HG03108 (cell line): Measurements from ENCODE around the gene ANG.
A peak's percentile ranks its signal among the peaks of the same experiment; 100 is the strongest.

Source experiments
- ATAC-seq: cut with Tn5 transposase; IDR thresholded peaks from one replicate; pipeline ENCODE4 v1.9.1; 2021; ENCODE audit warnings: moderate library complexity; ENCODE audit not compliant: unreplicated experiment

ANG gene

GRCh38 chr14:20675669-20676068, 12.9 kb upstream of the ANG start:
- ATAC-seq, result no peak

DNA sequence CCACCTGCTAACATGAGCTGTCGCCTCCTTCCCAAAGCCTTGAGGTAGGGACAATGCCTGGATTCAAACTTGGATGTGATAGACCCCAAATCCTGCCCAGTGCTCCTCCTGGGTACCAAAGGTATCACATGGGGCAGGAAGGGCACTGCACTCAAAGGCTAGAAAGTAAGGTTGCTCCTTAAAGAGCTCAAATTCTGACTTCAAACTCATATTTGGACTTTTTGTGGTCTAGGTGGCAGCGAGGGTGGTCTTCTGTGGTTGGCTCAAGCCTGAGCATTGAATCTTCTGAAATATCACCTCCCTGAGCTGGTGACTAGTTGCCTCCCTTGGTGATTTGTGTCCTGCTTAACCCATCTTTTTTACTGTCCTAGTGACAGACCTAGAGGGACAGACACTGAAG, 12.5 kb upstream of the ANG start:
- no peak for ATAC-seq

DNA sequence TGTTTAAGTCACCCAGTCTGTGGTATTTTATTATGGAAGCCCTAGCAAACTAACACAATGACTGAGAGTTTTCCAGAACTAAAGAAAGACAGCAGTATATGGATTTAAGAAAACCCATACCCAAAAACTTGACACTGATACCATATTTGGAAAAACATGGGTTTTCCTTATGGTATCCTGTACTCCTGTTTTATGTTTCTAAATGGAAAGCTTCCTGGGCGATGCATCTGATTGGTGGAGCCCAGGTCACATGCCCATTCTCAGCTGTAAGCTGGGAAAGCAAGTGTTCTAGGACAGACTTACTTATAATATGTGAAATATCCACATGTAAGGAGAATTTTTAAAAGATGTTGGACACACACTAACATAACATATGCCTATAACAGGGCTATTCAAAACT, 8.7 kb upstream of the ANG start:
- no peak for ATAC-seq

DNA sequence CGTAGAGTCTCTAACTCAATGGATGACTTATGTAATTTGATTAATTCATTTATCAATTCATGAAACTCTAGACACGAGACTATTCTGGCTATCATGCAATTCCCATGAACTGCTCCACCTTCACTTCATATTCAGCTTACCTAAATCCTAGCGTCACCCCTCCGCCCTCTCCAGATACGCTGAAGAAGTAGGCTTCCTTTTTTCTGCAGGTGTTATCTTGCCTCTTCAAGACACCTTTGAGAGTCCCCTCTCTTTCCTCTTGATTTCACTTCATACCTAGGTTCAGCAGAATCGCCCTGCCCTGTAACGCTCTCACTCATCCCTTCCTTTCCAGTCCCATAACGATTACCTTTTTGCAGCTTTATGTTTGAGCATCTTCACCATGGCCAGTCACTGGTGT, 8.2 kb upstream of the ANG start:
- ATAC-seq, result no peak

DNA sequence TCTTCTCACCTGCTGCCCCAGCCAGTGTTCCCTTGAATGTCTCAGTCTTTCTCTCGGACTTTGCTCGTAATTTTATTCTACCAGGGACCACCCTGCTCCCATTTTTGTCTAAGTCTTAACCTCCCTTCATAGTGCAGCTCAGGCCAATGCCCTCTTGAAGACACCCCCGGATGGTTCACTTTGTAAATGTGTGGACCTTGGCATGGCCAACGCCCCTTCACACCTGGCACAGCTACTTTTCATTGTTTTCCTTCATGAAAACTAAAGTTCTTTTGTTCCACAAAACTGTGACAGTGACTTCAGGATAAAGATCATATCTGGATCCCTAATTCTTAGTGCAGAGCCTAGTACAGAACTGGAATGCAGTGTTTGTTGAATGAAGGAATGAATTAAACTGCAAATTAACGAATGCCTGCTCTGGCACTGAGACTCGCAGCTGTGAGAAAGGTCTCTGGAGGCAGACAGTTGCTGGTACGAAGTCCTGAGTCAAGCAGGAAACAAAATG, 7.7 kb upstream of the ANG start:
- ATAC-seq, result peak; percentile 25

- ATAC-seq, result peak; percentile 20
Observed at GRCh38 chr14:20681348-20682126, 7.0 kb upstream of the ANG start.

- ATAC-seq, result no peak
Observed at GRCh38 chr14:20682127-20682434, 6.5 kb upstream of the ANG start.

DNA sequence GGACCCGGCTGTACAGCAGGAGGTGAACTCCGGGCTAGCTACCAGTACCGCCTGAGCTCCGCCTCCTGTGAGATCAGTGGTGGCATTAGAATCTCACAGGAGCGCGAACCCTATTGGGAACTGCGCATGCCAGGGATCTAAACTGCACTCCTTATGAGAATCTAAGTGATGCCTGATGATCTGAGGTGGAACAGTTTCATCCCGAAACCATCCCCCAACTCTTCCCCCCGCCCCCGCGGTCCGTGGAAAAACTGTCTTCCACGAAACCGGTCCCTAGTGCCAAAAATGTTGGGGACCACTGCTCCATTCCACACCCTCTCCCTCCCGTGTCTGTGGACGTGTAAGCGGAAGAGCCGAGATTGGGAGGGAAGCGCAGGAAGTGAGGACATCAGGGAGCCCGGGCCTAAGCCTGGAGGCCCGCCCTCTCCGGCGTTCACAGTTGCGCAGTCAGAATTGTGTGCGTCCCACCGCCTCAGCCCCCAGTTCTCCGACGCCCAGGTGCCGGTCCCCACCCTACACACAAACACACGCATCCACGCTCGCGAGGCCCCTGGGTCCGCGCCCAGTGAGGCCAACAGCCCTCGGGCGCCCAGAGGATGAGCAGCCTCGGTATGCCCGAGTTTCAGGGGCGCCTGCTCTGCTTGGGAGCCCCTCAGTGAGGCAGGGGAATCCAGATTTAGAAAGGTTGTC, 6.0 kb upstream of the ANG start:
- ATAC-seq, result peak; percentile 42

DNA sequence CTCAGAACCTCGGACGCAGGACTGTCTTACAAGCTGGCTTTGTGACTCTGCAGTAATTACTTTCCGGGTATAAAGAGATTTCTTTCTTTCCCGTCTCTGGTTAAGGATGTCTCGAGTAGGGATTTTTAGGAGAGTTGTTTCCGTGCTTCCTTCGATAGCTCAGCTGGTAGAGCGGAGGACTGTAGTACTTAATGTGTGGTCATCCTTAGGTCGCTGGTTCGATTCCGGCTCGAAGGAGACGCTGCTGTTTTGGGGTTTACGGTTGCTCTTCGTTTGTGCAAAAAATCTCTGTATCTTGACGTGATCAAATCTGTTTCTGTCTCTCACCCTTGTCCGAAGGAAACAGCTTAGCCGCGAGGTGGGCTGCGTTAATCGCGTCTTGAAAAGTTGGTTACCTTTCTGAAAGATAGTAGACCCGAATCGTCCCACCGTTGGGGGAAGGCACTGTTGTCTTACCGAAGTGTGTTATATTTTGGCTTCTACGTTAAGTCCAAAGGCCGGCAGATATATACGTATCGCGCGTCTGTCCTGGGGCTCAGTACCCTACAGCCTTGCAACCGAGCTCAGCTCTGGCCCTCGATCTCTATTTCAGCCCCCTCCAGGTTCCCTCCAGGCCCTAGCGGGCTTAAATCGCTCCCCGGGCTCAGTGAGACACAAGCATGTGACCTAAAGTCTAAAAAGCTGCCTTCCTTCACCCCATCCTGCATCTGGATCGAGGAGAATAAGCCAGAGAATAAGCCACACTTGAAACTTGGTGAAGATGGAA, 5.3 kb upstream of the ANG start:
- peak; percentile 13 for ATAC-seq

- no peak for ATAC-seq
Observed at GRCh38 chr14:20683891-20684661, 4.5 kb upstream of the ANG start, which contains the start of gene RNASE4. Gene RNASE4 (plus strand): TSS chr14:20684560. CDS start chr14:20699372, 14,812 bp downstream.

- ATAC-seq, result no peak
Observed at GRCh38 chr14:20684662-20685456, 3.7 kb upstream of the ANG start.

- ATAC-seq, result no peak
Observed at GRCh38 chr14:20686386-20687143, 2.0 kb upstream of the ANG start.

GRCh38 chr14:20687362-20688166, 1.0 kb upstream of the ANG start:
- no peak for ATAC-seq

GRCh38 chr14:20690848-20691640, 2.5 kb downstream of the ANG start:
- peak; percentile 88 for ATAC-seq

GRCh38 chr14:20692116-20692751, 3.7 kb downstream of the ANG start:
- ATAC-seq, result no peak

GRCh38 chr14:20696764-20697163, 8.2 kb downstream of the ANG start:
- no peak for ATAC-seq

- ATAC-seq, result no peak
Observed at GRCh38 chr14:20697273-20698017, 8.9 kb downstream of the ANG start.
